HPDE6-E6E7 (cell line): ENCODE results near the gene GNL1.

Experiments used
- DNase-seq: peaks from one replicate; pipeline ENCODE4 v3.0.0; 2011; ENCODE audit warnings: missing footprints; ENCODE audit errors: extremely low spot score

Gene GNL1, protein sequence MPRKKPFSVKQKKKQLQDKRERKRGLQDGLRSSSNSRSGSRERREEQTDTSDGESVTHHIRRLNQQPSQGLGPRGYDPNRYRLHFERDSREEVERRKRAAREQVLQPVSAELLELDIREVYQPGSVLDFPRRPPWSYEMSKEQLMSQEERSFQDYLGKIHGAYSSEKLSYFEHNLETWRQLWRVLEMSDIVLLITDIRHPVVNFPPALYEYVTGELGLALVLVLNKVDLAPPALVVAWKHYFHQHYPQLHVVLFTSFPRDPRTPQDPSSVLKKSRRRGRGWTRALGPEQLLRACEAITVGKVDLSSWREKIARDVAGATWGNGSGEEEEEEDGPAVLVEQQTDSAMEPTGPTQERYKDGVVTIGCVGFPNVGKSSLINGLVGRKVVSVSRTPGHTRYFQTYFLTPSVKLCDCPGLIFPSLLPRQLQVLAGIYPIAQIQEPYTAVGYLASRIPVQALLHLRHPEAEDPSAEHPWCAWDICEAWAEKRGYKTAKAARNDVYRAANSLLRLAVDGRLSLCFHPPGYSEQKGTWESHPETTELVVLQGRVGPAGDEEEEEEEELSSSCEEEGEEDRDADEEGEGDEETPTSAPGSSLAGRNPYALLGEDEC

DNA sequence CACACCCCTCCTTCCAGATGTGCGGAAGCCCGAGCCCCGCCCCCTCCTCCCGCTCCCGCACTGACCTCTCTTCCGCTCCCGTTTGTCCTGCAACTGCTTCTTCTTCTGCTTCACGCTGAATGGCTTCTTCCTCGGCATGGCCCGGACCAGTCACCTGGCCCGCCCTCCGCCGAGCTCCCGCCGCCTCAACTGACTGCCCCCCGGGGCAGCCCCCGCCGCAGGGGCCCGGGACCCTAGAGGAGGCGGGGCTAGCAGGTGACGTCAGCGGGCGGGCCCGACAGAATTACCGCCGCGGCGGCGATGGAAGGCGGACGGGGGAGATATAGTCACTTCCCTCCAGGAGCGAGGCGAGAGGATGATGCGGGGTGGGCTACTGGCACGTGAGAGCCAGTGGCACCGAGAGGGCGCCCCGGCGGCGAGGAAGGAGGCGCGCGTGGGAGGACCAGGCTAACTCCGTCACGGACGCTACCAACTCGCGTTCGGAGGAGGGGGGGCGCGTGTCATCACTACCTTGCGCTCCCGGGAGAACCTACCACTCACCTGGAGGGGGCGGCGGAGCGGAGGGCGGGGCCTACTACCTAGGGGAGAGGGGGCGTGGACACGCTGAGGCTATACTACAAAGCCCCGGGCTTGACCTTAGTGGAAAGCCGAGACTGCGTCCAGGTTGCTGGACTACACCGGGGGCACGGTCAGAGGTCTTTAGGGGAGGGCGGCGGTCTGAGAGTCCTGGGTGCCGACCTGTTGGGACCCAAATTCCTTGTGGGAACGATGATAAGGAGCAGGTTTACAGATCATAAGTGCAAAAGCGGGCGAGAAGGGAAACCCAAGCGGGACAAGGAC lies at the start of gene GNL1:
Gene GNL1, minus strand, starts transcription at position 424 of the 840 bp plus-strand sequence. Its CDS starts 286 bp downstream, at position 138.
- DNase-seq = peak; percentile 94

DNA sequence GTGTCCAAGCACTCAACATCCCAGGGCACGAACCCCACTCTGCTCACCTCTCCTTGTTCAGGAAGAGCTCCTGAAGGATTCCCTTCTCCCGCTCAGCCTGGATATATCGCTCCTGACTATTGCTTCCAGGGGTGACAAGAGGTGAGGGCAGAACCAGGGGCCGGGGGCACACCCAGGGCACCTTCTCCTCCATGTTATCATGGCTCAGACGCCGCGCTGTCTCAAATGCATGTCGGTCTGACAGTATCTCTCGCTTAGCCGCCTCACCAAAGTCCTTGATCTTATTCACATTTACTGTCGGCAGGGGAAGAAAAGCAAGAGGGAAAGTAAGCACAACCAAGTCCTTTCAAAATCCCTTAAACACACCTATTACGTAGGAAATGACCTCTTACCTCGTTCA lies 47.7 kb upstream of the GNL1 start:
- no peak for DNase-seq

DNA sequence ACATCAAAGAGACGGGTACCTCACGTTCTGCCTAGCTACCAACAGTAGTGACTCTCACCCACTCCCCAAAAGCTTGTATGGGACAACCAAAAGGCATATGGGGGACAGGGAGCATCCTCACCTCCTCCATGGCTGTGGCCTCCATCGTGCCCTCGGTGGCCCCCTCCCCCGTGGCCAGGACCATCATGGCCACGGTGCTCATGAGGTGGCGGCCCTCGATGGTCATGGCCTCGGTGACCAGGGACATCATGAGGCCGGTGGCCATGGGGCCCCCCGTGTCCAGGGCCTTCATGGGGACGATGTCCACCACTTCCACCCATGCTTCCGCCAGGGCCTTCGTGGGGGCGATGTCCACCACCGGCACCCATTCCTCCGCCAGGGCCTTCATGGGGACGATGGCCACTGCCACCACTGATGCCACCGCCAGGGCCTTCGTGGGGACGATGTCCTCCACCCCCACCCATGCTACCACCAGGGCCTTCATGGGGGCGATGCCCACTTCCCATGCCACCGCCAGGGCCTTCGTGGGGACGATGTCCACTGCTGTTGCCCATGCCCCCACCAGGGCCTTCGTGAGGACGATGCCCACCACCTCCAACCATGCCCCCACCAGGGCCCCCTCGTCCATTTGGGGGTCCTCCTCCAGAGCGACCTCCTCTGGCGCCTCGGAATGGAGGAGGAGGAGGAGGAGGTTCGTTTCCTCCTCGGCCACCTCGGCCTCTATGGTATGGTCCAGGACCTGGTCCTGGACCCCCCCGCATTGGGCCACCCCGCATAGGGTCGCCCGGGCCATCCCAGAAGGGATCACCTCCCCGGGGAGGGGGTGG lies 45.7 kb upstream of the GNL1 start:
- DNase-seq = no peak

DNA sequence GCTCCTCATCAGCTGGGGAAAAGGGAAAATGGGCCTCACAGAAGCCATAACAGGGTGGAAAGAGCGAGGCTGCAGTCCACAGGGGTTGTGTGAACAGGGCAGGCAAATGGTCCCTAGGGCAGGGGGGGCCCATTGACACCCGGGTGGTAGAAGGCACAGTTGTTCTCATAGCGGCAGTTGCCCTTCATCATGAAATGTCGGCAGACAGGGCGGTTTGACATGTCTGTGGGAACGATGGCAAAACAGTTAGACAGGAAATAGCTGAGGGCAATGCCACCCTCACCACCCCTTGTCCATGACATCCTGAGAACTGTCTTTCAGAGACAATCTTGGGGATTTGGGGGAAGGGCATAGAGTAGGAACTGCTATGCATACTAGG lies 45.1 kb upstream of the GNL1 start:
- no peak for DNase-seq

DNA sequence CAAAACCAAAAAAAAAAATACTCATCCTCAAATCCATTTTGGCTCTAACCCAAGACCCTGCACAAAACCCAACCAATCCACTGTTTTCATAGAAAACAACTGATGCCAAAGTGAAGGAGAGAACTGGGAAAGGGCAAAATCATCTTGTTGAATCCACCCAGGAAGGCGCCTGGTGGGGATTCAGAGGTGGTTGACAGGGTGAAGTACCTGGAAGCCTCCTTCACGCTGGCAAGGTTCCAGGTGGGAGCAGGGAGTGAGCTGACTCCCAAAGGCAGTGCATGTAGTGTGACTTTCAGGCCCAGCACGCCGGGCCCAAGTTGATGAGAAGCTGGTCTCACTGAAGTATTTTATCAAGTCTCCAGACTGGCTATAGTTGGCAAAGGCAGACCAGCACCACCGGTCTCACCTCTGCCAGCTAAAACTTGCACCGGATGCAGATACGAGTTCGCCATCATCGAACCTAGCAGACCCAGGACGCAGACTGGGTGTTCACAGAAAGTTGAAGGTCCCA lies 44.2 kb upstream of the GNL1 start:
- no peak for DNase-seq

DNA sequence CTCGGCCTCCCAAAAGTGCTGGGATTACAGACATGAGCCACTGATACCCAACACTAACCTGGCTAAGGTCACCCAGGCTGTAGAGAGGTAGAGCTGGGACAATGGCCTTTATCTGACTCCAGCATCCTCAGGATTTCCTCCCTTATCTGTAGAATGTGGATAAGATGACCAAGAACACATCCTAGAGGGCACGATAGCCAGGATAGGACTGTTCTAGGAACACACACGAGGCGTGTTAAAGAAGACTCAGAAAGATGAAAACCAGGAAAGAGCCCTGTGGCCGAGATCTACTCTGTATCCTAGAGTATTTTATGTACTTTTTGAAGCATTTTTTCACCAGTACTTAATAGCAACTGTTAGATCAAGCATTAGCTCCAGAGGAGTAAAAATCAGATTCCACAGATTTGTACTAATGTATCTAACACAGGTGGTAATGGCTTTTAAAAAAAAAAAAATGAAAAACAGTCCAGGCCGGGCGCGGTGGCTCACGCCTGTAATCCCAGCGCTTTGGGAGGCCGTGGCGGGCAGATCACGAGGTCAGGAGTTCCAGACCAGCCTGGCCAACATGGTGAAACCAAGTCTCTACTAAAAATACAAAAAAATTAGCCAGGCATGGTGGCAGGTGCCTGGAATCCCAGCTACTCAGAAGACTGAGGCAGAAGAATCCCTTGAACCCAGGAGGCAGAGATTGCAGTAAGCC lies 43.5 kb upstream of the GNL1 start:
- DNase-seq = no peak

DNA sequence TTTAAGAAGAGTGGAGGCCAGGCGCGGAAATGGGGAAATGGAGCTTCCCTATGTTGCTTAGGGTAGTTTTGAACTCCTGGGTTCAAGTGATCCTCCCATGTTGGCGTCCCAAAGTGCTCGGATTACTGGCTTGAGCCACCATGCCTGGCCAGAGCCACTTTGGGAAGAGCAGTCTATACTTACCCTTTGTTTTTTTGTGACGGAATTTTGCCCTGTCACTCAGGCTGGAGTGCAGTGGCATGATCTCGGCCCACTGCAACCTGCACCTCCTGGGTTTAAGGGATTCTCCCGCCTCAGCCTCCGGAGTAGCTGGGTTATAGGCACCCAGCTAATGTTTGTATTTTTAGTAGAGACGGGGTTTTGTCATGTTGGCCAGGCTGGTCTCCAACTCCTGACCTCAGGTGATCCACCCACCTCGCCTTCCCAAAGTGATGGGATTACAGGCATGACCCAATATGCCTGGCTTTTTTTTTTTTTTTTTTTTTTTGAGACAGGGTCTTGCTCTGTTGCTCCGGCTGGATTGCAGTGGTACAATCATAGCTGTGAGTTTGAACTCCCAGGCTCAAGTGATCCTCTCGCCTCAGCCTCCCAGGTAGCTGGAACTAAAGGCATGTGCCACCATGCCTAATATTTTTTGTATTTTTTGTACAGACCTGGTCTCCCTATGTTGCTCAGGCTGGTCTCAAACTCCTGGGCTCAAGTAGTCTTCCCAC lies 42.8 kb upstream of the GNL1 start:
- DNase-seq = no peak

DNA sequence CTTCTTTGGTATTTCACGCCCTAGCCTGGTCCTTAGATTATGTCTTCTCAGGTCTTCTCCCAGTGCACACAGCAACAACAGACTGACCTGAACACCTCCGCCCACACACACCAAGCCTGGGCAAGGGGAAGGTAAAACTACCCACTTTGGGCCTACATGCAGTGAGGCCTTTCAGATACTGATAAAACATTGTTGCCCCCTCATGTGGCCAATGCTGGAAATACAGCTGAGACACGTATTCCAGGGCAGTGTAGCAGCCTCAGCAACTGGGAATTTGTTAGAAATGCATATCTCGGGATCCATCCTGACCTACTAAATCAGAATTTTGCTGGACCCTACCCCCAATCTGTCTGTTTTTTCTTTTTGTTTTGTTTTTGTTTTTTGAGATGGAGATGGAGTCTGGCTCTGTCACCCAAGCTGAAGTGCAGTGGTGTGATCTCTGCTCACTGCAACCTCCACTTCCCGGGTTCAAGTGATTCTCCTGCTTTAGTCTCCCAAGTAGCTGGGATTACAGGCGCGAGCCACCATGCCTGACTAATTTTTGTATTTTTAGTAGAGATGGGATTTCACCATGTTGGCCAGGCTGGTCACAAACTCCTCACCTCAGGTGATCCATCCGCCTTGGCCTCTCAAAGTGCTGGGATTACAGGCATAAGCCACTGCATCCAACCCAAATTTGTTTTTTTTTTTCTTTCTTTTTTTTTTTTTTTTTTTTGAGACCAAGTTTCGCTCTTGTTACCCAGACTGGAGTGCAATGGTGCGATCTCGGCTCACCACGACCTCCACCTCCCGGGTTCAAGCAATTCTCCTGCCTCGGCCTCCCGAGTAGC lies 41.2 kb upstream of the GNL1 start:
- DNase-seq = peak; percentile 52

DNA sequence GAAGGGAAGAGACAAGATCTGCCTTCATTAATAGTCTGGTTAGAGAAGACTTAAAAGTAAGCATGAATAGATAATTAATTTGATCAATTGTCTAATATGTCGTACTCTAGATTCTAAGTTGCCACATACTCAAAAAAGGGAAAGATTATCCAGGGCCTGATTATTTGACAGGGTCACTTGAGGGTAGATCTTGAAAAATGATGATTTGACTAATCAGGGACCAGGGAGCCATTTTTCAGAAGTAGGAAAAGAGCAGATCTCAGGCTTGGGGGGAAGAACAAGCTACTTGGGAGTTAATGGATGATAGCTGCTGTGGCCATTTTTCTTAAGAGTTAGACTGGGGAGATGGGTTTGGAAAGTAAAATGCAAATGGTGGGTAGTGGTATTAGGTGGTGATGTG lies 36.0 kb upstream of the GNL1 start:
- DNase-seq = no peak

DNA sequence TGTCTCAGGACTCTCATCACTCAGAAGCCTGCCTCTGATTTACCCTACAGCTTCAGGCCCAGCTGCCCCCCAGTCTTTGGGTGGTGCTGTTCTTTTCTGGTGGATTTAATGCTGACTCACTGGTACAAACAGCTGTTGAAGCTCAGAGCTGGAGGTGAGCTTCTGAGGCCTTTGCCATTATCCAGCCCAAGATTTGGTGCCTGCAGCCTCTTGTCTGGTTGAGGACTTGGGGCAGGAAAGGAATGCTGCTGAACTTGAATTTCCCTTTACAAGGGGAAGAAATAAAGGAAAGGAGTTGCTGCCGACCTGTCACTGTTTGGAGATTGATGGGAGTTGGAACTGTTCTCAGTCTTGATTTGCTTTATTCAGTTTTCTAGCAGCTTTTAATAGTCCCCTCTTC lies 34.7 kb upstream of the GNL1 start:
- DNase-seq = peak; percentile 94

DNA sequence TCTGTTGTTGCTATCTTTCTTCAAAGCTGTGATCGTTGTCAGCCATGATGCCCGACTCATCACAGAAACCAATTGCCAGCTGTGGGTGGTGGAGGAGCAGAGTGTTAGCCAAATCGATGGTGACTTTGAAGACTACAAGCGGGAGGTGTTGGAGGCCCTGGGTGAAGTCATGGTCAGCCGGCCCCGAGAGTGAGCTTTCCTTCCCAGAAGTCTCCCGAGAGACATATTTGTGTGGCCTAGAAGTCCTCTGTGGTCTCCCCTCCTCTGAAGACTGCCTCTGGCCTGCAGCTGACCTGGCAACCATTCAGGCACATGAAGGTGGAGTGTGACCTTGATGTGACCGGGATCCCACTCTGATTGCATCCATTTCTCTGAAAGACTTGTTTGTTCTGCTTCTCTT lies 34.2 kb upstream of the GNL1 start:
- DNase-seq = no peak

DNA sequence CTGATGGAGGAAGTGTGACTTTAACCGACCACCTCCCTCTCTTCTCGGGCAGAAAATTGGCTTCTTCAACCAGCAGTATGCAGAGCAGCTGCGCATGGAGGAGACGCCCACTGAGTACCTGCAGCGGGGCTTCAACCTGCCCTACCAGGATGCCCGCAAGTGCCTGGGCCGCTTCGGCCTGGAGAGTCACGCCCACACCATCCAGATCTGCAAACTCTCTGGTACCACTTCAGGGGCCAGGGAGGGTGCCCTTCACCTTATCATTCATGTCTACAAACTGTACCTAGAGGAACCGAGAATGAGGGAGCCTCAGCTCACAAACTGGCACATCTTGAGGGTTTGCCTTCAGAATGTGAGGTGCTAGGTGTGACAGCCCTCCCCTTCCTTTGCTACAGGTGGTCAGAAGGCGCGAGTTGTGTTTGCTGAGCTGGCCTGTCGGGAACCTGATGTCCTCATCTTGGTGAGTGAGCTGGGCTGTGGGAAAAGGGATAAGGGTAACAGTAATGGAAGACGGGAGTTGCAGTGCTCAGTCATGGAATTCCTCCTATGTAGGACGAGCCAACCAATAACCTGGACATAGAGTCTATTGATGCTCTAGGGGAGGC lies 33.6 kb upstream of the GNL1 start:
- DNase-seq = no peak

DNA sequence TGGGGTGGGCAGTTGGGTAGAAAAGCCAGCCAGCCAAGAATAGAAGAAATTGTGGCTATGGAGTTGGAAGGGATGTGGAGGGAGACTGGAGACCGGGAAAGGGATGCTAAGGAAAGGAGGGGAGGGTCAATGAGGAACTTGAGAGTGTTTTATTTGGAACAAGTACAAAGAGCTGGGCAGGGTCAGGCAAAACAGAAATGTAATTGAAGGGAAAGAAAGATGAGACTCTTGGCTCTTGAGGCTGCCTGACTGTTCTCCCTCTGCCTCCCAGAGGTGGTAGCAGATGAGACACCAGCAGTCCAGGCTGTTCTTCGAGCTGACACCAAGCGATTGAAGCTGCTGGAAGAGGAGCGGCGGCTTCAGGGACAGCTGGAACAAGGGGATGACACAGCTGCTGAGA lies 27.6 kb upstream of the GNL1 start:
- no peak for DNase-seq

DNA sequence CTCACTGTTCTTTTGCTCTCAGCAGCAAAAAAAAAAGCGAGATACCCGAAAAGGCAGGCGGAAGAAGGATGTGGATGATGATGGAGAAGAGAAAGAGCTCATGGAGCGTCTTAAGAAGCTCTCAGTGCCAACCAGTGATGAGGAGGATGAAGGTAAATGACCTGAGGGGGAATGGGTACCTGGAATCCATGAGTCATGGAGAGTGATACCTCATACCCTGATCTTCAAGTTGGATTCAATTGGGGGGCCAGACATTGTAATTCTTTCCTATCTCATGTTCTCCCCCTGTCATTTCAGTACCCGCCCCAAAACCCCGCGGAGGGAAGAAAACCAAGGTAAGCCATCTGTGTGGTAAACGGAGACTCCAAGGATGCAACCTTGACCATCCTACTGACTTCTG lies 21.8 kb upstream of the GNL1 start:
- no peak for DNase-seq

DNA sequence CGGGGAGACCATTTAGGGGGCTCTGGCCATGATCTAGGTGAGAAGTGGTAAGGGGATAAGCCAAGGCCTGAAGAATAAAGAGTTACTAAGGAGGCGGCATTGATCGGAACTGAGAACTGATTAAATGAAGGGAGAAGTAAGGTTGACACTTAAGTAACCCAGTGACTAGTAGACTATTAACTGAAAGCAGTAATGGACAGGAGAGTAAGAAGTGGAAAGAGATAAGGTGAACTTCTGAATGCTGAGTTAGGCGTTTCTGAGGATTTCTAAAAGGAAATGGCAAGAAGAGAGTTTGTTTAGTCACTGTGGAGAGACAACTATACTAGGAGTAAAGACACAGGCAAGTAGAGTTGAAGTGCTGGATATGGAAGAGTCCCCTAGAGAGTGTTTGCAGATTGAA lies 16.8 kb upstream of the GNL1 start:
- no peak for DNase-seq

DNA sequence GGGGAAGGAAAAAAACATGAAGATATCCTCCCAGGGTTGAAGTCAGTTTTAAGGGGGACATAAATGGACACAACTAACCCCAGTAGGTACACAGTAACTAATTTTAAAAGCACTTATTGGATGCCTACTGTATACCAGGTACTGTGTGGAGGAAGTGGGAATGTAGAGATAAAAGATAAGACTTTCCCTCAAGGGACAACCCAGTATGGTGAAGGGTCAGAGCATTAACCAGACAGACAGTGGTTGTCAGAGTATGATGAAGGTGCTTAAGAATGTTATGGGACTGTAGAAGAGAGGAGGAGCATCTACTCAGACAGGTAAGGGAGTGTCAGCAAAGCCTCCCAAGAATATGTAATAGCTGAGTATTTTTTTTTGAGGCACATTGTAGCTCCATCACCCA lies 15.9 kb upstream of the GNL1 start:
- no peak for DNase-seq

DNA sequence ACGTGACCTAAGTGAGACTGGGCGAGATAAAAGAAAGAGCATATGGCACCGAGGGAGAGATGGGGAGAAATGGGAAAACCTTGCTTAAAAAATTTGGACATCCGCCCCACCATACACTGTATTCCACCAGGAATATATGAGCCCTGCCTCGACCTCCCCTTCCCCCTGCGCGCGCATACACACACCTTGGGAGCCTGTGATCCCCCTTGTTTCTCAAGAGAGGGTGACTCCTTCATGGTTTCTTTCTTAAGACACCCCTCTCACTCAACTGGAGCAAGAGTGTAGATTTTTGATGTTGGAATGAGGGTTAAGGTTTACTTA lies 15.4 kb upstream of the GNL1 start:
- DNase-seq = no peak

DNA sequence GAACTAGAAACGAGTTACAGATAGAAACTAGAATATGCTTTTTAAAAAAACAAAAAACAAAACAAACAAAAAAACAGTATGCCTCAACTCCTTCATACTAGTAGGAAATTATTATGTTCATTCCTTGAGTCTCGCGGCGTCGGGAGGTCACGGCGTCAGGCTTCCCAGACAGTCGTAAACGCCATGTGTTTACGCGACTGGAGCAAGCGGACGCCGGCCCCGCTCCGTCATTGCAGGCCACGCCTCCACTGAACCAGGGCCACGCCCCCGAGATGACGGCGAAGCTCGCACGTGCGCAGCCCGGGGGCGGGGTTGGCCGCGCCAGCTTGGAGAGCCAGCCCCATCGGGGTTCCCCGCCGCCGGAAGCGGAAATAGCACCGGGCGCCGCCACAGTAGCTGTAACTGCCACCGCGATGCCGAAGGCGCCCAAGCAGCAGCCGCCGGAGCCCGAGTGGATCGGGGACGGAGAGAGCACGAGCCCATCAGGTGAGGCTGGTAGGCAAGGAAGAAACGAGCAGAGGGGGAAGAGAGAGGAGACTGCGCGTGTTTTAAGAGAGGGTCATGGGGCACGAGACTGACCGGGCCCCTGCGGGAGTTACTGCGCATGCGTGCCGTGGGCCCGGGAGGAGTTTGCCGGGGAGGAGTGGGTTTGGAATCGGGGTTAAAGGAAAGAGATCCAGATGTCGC lies 14.9 kb upstream of the GNL1 start, which contains the start of gene ABCF1:
Gene ABCF1, plus strand, starts transcription at position 368 of the 687 bp plus-strand sequence. Its CDS starts 46 bp downstream, at position 414.
- DNase-seq = peak; percentile 97

DNA sequence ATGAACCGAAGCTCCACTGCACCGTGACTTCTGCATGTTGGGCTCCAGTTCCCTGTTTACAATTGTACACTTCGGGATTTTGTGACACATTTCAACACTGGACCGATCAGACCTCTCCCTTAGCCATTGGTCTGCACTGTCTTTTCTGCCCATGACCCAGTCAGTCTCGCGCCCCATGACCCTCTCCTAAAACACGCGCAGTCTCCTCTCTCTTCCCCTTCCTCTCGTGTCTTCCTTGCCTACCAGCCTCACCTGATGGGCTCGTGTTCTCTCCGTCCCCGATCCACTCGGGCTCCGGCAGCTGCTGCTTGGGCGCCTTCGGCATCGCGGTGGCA lies 14.4 kb upstream of the GNL1 start:
- no peak for DNase-seq
